ENCODE measurements around the gene CTRL.

Gene CTRL

GRCh38 chr16:67969254-67970039 lies 37.8 kb upstream of the CTRL start:
- no peak for TF ChIP-seq TCF12 (IDR thresholded peaks at IDR 0.05; ENCODE audit: low read depth)
- TF ChIP-seq EGR1 (IDR thresholded peaks at IDR 0.05) = no peak
- 0 out of 2 replicates have a peak, but pooled peaks have one; percentile 3 for TF ChIP-seq TAF1 (IDR thresholded peaks at IDR 0.05; ENCODE audit: low read depth)
- TF ChIP-seq RAD21 (IDR thresholded peaks at IDR 0.05; ENCODE audit: low read depth) = no peak

DNA sequence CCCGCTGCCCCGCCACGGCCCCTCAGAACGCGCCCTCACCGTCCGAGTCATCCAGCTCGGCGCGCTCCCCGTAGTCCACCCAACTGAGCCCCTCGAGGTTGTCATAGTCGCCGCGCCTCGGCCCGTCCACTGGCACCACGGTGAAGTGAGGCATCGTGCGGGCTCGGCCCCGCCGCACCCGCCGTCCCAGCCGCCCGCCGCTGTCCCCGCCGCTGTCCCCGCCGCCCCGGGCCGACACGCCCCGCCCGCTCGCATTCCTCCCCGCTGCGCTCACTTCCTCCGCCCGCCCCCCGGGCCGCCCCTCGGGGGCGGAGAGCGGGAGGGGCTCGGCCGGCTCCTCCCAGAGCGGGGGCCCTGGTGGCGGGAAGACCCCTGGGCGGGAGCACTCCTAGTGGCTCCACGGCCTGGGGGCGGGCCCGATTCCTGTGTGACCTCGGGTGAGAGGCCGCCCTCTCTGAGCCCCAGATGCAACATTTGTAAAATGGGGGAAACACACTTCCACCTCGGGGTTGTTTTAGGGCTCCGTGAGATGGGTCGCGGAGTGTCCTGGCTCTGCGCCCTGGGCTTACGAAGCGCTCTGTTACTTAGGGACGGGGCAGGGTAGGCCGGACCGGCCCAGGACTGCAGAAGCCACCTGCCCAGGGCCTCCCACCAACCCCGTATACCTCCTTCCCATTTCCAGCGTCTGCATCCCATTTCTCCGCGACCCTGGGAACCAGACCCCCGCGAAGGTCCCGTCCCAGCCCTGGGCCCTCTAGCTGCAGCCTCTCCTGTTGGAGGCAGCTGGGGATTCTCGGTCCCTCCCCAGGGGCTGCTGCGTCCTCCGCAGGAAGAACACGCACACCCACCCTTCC lies 37.0 kb upstream of the CTRL start, which contains the start of gene SLC12A4:
Gene SLC12A4 (minus strand): TSS at position 238 of the 854 bp plus-strand sequence. CDS start 84 bp downstream, at position 154.
- TF ChIP-seq TAF1 (IDR thresholded peaks at IDR 0.05; ENCODE audit: low read depth) (peak; percentile 35; the same call in 1 of the 2 replicates), TEAD4 (IDR thresholded peaks at IDR 0.05) (peak; percentile 76), CREB1 (IDR thresholded peaks at IDR 0.05; ENCODE audit: low read depth) (no peak), ZBTB7A (IDR thresholded peaks at IDR 0.05; ENCODE audit: low read depth) (peak; percentile 98), NFIC (IDR thresholded peaks at IDR 0.05) (no peak), RAD21 (IDR thresholded peaks at IDR 0.05; ENCODE audit: low read depth) (no peak)
- TF ChIP-seq, protein P1, sequence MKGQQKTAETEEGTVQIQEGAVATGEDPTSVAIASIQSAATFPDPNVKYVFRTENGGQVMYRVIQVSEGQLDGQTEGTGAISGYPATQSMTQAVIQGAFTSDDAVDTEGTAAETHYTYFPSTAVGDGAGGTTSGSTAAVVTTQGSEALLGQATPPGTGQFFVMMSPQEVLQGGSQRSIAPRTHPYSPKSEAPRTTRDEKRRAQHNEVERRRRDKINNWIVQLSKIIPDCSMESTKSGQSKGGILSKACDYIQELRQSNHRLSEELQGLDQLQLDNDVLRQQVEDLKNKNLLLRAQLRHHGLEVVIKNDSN (IDR thresholded peaks at IDR 0.05) = no peak

- no peak for TF ChIP-seq FOXM1 (IDR thresholded peaks at IDR 0.05; ENCODE audit: borderline replicate concordance, low read depth)
- TF ChIP-seq, protein P1 (IDR thresholded peaks at IDR 0.05) = no peak
- no peak for TF ChIP-seq CREB1 (IDR thresholded peaks at IDR 0.05; ENCODE audit: low read depth)
- TF ChIP-seq TCF12 (IDR thresholded peaks at IDR 0.05; ENCODE audit: low read depth) = no peak
- TF ChIP-seq, protein P2, sequence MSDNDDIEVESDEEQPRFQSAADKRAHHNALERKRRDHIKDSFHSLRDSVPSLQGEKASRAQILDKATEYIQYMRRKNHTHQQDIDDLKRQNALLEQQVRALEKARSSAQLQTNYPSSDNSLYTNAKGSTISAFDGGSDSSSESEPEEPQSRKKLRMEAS (IDR thresholded peaks at IDR 0.05) = no peak
- no peak for TF ChIP-seq EGR1 (IDR thresholded peaks at IDR 0.05)
- TF ChIP-seq TEAD4 (IDR thresholded peaks at IDR 0.05) = no peak
- TF ChIP-seq CEBPB (IDR thresholded peaks at IDR 0.05) = no peak
- TF ChIP-seq YY1 (IDR thresholded peaks at IDR 0.05; ENCODE audit: low read depth) = no peak
- TF ChIP-seq ZBTB7A (IDR thresholded peaks at IDR 0.05; ENCODE audit: low read depth) = no peak
- no peak for TF ChIP-seq TAF1 (IDR thresholded peaks at IDR 0.05; ENCODE audit: low read depth)
- TF ChIP-seq EP300 (IDR thresholded peaks at IDR 0.05; ENCODE audit: borderline replicate concordance) = no peak
- TF ChIP-seq, protein P3, sequence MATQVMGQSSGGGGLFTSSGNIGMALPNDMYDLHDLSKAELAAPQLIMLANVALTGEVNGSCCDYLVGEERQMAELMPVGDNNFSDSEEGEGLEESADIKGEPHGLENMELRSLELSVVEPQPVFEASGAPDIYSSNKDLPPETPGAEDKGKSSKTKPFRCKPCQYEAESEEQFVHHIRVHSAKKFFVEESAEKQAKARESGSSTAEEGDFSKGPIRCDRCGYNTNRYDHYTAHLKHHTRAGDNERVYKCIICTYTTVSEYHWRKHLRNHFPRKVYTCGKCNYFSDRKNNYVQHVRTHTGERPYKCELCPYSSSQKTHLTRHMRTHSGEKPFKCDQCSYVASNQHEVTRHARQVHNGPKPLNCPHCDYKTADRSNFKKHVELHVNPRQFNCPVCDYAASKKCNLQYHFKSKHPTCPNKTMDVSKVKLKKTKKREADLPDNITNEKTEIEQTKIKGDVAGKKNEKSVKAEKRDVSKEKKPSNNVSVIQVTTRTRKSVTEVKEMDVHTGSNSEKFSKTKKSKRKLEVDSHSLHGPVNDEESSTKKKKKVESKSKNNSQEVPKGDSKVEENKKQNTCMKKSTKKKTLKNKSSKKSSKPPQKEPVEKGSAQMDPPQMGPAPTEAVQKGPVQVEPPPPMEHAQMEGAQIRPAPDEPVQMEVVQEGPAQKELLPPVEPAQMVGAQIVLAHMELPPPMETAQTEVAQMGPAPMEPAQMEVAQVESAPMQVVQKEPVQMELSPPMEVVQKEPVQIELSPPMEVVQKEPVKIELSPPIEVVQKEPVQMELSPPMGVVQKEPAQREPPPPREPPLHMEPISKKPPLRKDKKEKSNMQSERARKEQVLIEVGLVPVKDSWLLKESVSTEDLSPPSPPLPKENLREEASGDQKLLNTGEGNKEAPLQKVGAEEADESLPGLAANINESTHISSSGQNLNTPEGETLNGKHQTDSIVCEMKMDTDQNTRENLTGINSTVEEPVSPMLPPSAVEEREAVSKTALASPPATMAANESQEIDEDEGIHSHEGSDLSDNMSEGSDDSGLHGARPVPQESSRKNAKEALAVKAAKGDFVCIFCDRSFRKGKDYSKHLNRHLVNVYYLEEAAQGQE (IDR thresholded peaks at IDR 0.05; ENCODE audit: low read depth) = no peak
- TF ChIP-seq RAD21 (IDR thresholded peaks at IDR 0.05; ENCODE audit: low read depth) = no peak
- no peak for TF ChIP-seq NFIC (IDR thresholded peaks at IDR 0.05)
Measured at GRCh38 chr16:67967958-67968399, 36.3 kb upstream of the CTRL start.

GRCh38 chr16:67967183-67967957 lies 35.7 kb upstream of the CTRL start:
- TF ChIP-seq CREB1 (IDR thresholded peaks at IDR 0.05; ENCODE audit: low read depth) = no peak
- no peak for TF ChIP-seq TAF1 (IDR thresholded peaks at IDR 0.05; ENCODE audit: low read depth)
- TF ChIP-seq, protein P1 (IDR thresholded peaks at IDR 0.05) = no peak

DNA sequence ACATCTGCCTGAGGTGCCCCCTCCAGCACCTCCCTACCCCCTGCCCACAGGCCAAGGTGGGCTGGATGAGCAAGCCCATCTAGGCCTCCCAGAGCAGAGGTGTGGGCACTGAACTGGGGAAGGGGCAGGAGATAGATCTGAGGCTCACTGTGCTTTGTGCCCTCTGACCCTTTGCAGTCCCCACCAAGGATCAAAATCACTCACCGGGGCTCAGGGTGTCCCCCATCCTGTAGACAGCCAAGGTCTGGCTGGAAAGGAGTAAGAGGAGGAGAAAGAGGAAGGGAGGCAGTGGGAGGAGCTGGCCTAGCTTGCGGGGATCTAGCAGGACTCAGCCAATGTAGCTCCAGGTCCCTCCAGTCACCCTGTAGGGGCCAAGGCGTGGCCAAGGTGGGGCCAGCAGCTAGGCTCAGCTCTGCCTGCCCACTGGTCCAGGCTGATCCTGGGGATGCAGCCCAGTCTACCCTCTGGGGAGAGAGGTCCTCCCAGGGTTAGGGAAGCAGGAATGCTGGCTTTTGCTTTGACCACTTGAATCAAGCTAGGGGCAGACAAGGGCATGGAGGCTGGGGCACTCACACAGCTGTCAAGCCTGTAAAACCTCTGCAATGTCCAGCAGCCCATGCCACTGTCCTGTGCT lies 35.0 kb upstream of the CTRL start:
- TF ChIP-seq TAF1 (IDR thresholded peaks at IDR 0.05; ENCODE audit: low read depth) = no peak
- TF ChIP-seq ZBTB7A (IDR thresholded peaks at IDR 0.05; ENCODE audit: low read depth) = no peak
- TF ChIP-seq, protein P2 (IDR thresholded peaks at IDR 0.05) = no peak
- no peak for TF ChIP-seq CREB1 (IDR thresholded peaks at IDR 0.05; ENCODE audit: low read depth)
- TF ChIP-seq YY1 (IDR thresholded peaks at IDR 0.05; ENCODE audit: low read depth) = no peak
- TF ChIP-seq, protein P1 (IDR thresholded peaks at IDR 0.05) = no peak
- TF ChIP-seq TEAD4 (IDR thresholded peaks at IDR 0.05) = no peak
- TF ChIP-seq TCF12 (IDR thresholded peaks at IDR 0.05; ENCODE audit: low read depth) = no peak
- TF ChIP-seq, protein P3 (IDR thresholded peaks at IDR 0.05; ENCODE audit: low read depth) = no peak
- TF ChIP-seq EGR1 (IDR thresholded peaks at IDR 0.05) = no peak
- no peak for TF ChIP-seq NFIC (IDR thresholded peaks at IDR 0.05)
- no peak for TF ChIP-seq RAD21 (IDR thresholded peaks at IDR 0.05; ENCODE audit: low read depth)
- TF ChIP-seq EP300 (IDR thresholded peaks at IDR 0.05; ENCODE audit: borderline replicate concordance) = no peak
- no peak for TF ChIP-seq CEBPB (IDR thresholded peaks at IDR 0.05)
